Epithelial cell of esophagus (primary cell): ENCODE data around the gene RXFP2.

Experiments used
- DNase-seq: peaks from one replicate; pipeline ENCODE4 v3.0.0; 2010; ENCODE audit warnings: low read depth
- H3K4me3 ChIP-seq: 2 replicates; pipeline ENCODE4 v1.5.1; 2011; ENCODE audit warnings: mild to moderate bottlenecking, low read length, control low read depth
- CTCF ChIP-seq: IDR thresholded peaks from 2 replicates; pipeline ENCODE4 v1.5.1; 2011; ENCODE audit warnings: low read depth, mild to moderate bottlenecking, low read length, control low read depth, inconsistent platforms; ENCODE audit not compliant: insufficient read depth; ENCODE audit errors: missing control alignments

Gene RXFP2

DNA sequence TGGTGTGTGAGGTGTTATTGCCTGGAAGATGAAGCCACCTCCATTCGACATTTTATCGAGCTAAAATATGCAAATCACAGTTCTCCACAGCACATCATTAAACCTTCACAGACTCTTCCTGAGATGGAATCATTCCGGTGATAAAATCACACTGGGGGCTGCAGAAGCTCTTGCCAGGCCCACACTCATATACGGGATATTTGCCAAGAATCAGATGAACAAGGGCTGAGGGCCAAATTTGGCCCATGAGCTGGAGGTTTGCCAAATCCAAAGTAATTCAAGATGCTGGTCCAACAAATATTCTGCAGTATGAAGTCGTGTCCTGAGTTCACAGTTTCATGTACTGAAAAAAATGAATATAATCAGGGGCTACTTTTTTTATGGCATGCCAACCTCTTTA lies 16.7 kb upstream of the RXFP2 start:
- no peak for TF ChIP-seq CTCF
- no peak for DNase-seq
- no peak overlapping the region for H3K4me3 ChIP-seq

DNA sequence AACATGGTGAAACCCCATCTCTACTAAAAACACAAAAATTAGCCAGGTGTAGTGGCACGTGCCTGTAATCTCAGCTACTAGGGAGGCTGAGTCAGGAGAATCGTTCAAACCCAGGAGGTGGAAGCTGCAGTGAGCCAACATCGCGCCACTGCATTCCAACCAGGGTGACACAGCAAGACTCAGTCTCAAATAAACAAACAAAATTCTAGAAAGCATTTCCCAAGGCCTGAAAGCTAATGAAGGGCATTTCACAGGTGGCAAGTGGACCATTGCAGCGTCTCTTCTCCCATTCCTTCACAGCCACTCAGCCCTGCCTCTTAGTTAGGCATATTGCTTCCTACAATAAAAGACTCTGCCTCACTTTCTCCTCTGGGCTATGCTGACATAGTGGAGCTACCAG lies 13.5 kb upstream of the RXFP2 start:
- DNase-seq: peak; percentile 11
- H3K4me3 ChIP-seq: no peak overlapping the region
- TF ChIP-seq CTCF: no peak

- H3K4me3 ChIP-seq: no peak overlapping the region
- no peak for TF ChIP-seq CTCF
- no peak for DNase-seq
Observed at GRCh38 chr13:31731921-31732320, 7.4 kb upstream of the RXFP2 start.

DNA sequence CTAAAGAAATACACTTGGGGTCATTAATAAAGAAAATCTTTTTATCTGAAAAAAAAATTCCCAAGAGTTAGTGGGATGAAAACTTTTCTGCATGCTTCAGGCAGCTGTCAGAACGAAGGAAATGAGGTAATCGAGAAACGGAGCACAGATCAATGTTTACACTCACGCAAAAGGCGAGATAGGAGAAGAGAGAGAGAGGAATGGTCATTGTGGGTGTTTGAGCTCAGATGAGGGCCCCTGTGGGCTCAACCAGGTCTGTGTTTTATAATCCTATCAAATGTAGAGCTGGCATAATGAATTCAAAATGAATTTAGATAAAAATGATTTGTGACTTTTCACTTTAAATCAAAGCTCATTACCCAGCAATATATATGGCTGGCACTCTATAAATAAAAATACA lies 6.3 kb upstream of the RXFP2 start:
- H3K4me3 ChIP-seq: no peak overlapping the region
- no peak for DNase-seq
- TF ChIP-seq CTCF: no peak

GRCh38 chr13:31733647-31734046 lies 5.7 kb upstream of the RXFP2 start:
- H3K4me3 ChIP-seq: no peak overlapping the region
- DNase-seq: no peak
- no peak for TF ChIP-seq CTCF

- H3K4me3 ChIP-seq: no peak overlapping the region
- TF ChIP-seq CTCF: peak; percentile 99
- peak; percentile 65 for DNase-seq
Observed at GRCh38 chr13:31742097-31742734, 2.9 kb downstream of the RXFP2 start.

GRCh38 chr13:31747291-31747690 lies 8.0 kb downstream of the RXFP2 start:
- no peak for DNase-seq
- H3K4me3 ChIP-seq: no peak overlapping the region
- TF ChIP-seq CTCF: no peak
